GM12872 (cell line): Measurements from ENCODE around the gene ZGLP1.

Experiments
- TF ChIP-seq, protein P1 (sequence below): IDR thresholded peaks from 3 replicates; pipeline ENCODE4 v1.5.1; 2011; ENCODE audit warnings: low read depth, mild to moderate bottlenecking, low read length, moderate library complexity; ENCODE audit not compliant: insufficient read depth

ZGLP1 gene

GRCh38 chr19:10290876-10291553 is 18.6 kb downstream of the ZGLP1 start:
- TF ChIP-seq, protein P1, sequence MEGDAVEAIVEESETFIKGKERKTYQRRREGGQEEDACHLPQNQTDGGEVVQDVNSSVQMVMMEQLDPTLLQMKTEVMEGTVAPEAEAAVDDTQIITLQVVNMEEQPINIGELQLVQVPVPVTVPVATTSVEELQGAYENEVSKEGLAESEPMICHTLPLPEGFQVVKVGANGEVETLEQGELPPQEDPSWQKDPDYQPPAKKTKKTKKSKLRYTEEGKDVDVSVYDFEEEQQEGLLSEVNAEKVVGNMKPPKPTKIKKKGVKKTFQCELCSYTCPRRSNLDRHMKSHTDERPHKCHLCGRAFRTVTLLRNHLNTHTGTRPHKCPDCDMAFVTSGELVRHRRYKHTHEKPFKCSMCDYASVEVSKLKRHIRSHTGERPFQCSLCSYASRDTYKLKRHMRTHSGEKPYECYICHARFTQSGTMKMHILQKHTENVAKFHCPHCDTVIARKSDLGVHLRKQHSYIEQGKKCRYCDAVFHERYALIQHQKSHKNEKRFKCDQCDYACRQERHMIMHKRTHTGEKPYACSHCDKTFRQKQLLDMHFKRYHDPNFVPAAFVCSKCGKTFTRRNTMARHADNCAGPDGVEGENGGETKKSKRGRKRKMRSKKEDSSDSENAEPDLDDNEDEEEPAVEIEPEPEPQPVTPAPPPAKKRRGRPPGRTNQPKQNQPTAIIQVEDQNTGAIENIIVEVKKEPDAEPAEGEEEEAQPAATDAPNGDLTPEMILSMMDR, result no peak

DNA sequence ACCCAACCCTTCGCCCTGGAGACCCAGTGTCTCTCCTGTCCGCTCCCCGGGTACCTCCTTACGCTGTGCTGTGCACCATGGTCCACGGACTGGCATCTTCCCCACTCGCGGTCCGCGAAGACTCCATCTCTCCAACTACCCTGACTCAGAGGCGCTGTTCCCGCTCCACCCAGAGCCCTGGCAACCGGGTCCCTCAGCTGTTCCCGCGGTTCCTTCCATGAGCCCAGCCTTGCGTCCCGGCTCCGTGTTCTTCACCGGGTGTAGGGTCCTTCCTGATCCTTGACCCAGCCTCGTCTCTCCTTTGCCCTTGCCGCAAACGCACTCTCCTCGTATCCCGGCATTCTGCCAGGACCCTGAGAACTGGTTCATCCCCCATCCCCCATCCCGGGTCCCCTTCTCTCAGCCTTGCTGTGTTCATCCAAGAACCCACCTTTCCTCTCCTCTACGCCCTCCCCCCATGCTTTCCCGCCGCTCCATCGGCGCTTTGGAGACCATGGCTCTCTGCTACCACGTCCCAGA is 19.2 kb downstream of the ZGLP1 start:
- TF ChIP-seq, protein P1, result no peak

GRCh38 chr19:10289836-10290356 is 19.7 kb downstream of the ZGLP1 start, which contains the start of gene ICAM5:
Gene ICAM5, plus strand, starts transcription at chr19:10289952. Its CDS starts 92 bp downstream, at chr19:10290044.
- TF ChIP-seq, protein P1, result no peak

- TF ChIP-seq, protein P1, result no peak
Measured at GRCh38 chr19:10289167-10289835, 20.3 kb downstream of the ZGLP1 start.

DNA sequence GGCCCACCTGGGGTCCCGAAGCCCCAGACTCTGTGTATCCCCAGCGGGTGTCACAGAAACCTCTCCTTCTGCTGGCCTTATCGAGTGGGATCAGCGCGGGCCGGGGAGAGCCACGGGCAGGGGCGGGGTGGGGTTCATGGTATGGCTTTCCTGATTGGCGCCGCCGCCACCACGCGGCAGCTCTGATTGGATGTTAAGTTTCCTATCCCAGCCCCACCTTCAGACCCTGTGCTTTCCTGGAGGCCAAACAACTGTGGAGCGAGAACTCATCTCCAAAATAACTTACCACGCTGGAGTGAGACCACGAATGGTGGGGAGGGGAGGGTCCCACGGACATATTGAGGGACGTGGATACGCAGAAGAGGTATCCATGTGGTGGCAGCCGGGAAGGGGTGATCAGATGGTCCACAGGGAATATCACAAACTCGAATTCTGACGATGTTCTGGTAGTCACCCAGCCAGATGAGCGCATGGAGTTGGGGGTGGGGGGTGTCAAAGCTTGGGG is 20.9 kb downstream of the ZGLP1 start:
- TF ChIP-seq, protein P1, result no peak

- TF ChIP-seq, protein P1, result no peak
Measured at GRCh38 chr19:10286803-10287737, 22.5 kb downstream of the ZGLP1 start, which contains the start of gene ICAM4. Gene ICAM4, plus strand, starts transcription at chr19:10286955. Its CDS starts 58 bp downstream, at chr19:10287013.
